Endothelial cell of umbilical vein (primary cell): ENCODE data around the gene PRXL2A. TPM values are rescaled to one million over a fixed set of nuclear protein-coding genes. Genes with fewer than 3 reads are reported as not detected.

Experiments
- BruUV-seq: library from RNA; stranded (reverse); fragments of 400-500 nt; replicated peaks from 2 replicates; lab custom pipeline; 2021; lab: Mats Ljungman, UMichigan
- CTCF ChIA-PET: fragments of 300-600, 350-600 bp; sonication (Branson Sonifier 250); formaldehyde crosslinking; loops from one replicate; lab custom pipeline; 2021; ENCODE audit warnings: antibody characterized with exemption, inconsistent platforms; lab: Charles Lee
- POLR2A ChIA-PET: fragments of 300-600, 350-600 bp; sonication (Branson Sonifier 250); formaldehyde crosslinking; loops from one replicate; lab custom pipeline; 2021; ENCODE audit warnings: antibody characterized with exemption, inconsistent platforms; lab: Charles Lee
- DNase-seq: peaks from one replicate; pipeline ENCODE4 v3.0.0-alpha.2; 2011; ENCODE audit warnings: low read depth, low spot score
- FAIRE-seq: peaks from 2 replicates; lab custom pipeline; 2011; peaks lifted over from hg19 to GRCh38; lab: Jason Lieb, UNC
- H2AFZ ChIP-seq: 2 replicates; pipeline ENCODE4 v1.6.0; 2012; ENCODE audit warnings: low read depth, low read length, control low read depth, inconsistent platforms
- H3K27ac ChIP-seq: 2 replicates; pipeline ENCODE4 v1.5.1; 2011; ENCODE audit warnings: low read depth, mild to moderate bottlenecking, control low read depth, low read length, moderate library complexity; ENCODE audit not compliant: insufficient read depth
- H3K27me3 ChIP-seq, 2 experiments: 2 replicates each; pipeline versions ENCODE4 v1.6.0 to v1.6.1; 2011; ENCODE audit warnings: low read length in 2 of 2, mixed read lengths in 1 of 2; ENCODE audit not compliant: control insufficient read depth in 2 of 2, insufficient read depth in 2 of 2
- H3K36me3 ChIP-seq, 2 experiments: 2 replicates in 1 of 2; 3 replicates in 1 of 2; pipeline ENCODE4 v1.5.1; 2011; ENCODE audit warnings: low read length in 2 of 2, mild to moderate bottlenecking in 1 of 2, moderate library complexity in 1 of 2; ENCODE audit not compliant: control insufficient read depth in 2 of 2, insufficient read depth in 2 of 2; ENCODE audit errors: extremely low read depth in 1 of 2
- H3K4me1 ChIP-seq: 3 replicates; pipeline ENCODE4 v1.5.1; 2011; ENCODE audit warnings: mild to moderate bottlenecking, low read length; ENCODE audit not compliant: control insufficient read depth, insufficient read depth; ENCODE audit errors: extremely low read depth
- H3K4me2 ChIP-seq: 2 replicates; pipeline ENCODE4 v1.6.1; 2011; ENCODE audit warnings: low read length, control low read depth, mixed read lengths; ENCODE audit not compliant: insufficient read depth
- H3K4me3 ChIP-seq, 3 experiments: fragments of 200-600 bp in 1 of 3; sonication (generic), shearing (Covaris generic) in 1 of 3; replicated peaks in 1 of 3; 2 replicates each; pipeline ENCODE4 v1.5.1; 2011 to 2016; ENCODE audit warnings: control low read depth in 3 of 3, low read length in 3 of 3, mild to moderate bottlenecking in 2 of 3, inconsistent platforms in 1 of 3, low read depth in 1 of 3, moderate library complexity in 1 of 3; ENCODE audit not compliant: insufficient read depth in 1 of 3
- H3K79me2 ChIP-seq: 2 replicates; pipeline ENCODE4 v1.6.0; 2012; ENCODE audit warnings: low read length, inconsistent platforms; ENCODE audit not compliant: control insufficient read depth, insufficient read depth
- H3K9ac ChIP-seq: replicated peaks from 2 replicates; pipeline ENCODE3; 2011; ENCODE audit warnings: low read length, control low read depth; ENCODE audit not compliant: insufficient read depth; ENCODE audit errors: extremely low read depth
- H3K9me1 ChIP-seq: replicated peaks from 3 replicates; pipeline ENCODE4 v1.6.0; 2011; ENCODE audit warnings: mild to moderate bottlenecking, low read length; ENCODE audit not compliant: control insufficient read depth, insufficient read depth; ENCODE audit errors: extremely low read depth
- H3K9me3 ChIP-seq: replicated peaks from 2 replicates; pipeline ENCODE4 v1.5.1; 2012; ENCODE audit warnings: low read length, inconsistent platforms; ENCODE audit not compliant: control insufficient read depth, insufficient read depth
- H4K20me1 ChIP-seq: replicated peaks from 2 replicates; pipeline ENCODE3; 2011; ENCODE audit warnings: mild to moderate bottlenecking, low read length; ENCODE audit not compliant: control insufficient read depth, insufficient read depth; ENCODE audit errors: extremely low read depth
- CTCF ChIP-seq, 2 donors: IDR thresholded peaks; 1 replicate in 1 of 2; 2 replicates in 1 of 2; pipeline ENCODE4 v1.5.1; 2011; ENCODE audit warnings: low read length in 2 of 2, mild to moderate bottlenecking in 2 of 2, moderate library complexity in 2 of 2, control low read depth in 1 of 2, inconsistent platforms in 1 of 2, low read depth in 1 of 2; ENCODE audit not compliant: insufficient read depth in 1 of 2; ENCODE audit errors: extremely low read depth in 1 of 2
- EZH2 ChIP-seq: IDR thresholded peaks from 2 replicates; pipeline ENCODE4 v1.6.1; 2012; ENCODE audit warnings: borderline replicate concordance, low read depth, mild to moderate bottlenecking, moderate library complexity, low read length, inconsistent platforms; ENCODE audit not compliant: severe bottlenecking
- FOS ChIP-seq: IDR thresholded peaks from 2 replicates; pipeline ENCODE4 v1.6.1; 2011; ENCODE audit warnings: mild to moderate bottlenecking, low read length, moderate library complexity, borderline replicate concordance; ENCODE audit not compliant: insufficient read depth
- GATA2 ChIP-seq: IDR thresholded peaks from 2 replicates; pipeline ENCODE4 v1.7.0; 2011; ENCODE audit warnings: low read depth, mild to moderate bottlenecking, moderate library complexity, mixed read lengths, low read length; ENCODE audit not compliant: insufficient read length, insufficient read depth
- JUN ChIP-seq: IDR thresholded peaks from 2 replicates; pipeline ENCODE4 v1.6.1; 2011; ENCODE audit warnings: borderline replicate concordance, low read depth; ENCODE audit not compliant: insufficient read length, insufficient read depth
- MAX ChIP-seq: IDR thresholded peaks from 2 replicates; pipeline ENCODE4 v1.6.1; 2011; ENCODE audit not compliant: insufficient read depth, insufficient read length
- MYC ChIP-seq: IDR thresholded peaks from one replicate; pipeline ENCODE4 v1.6.1; 2011; ENCODE audit warnings: mild to moderate bottlenecking, low read depth, low read length
- POLR2A ChIP-seq: IDR thresholded peaks from 2 replicates; pipeline ENCODE4 v1.6.1; 2012; ENCODE audit warnings: low read depth, mild to moderate bottlenecking, control low read depth, low read length
- POLR2AphosphoS5 ChIP-seq: IDR thresholded peaks from 2 replicates; pipeline ENCODE4 v1.6.1; 2012; ENCODE audit warnings: low read depth, mild to moderate bottlenecking, control low read depth, low read length, moderate library complexity; ENCODE audit not compliant: insufficient read depth
- dilution Hi-C: fragments of 300-500 bp; cut with MboI; formaldehyde crosslinking; loops from one replicate; pipeline ENCODE4 v1.15.0; 2019; ENCODE audit warnings: low sequenced_read_pairs; ENCODE audit not compliant: extremely low pct_ligation_motif_present
- intact Hi-C: fragments of 100-400 bp; cut with micrococcal nuclease; formaldehyde crosslinking; loops from one replicate; pipeline ENCODE4 v1.10.0; 2022
- polyA plus RNA-seq, 4 experiments: library from polyadenylated mRNA; depleted of rRNA in 3 of 4; stranded (reverse) in 3 of 4; unstranded in 1 of 4; fragments of >200 nt; gene quantifications; 2 replicates each; pipeline versions ENCODE4 v1.2.1 to v1.2.3, GENCODE V29; 2011 to 2012; ENCODE audit warnings: missing spikeins in 1 of 4
- total RNA-seq: library from RNA; stranded (reverse); gene quantifications from 2 replicates; pipeline ENCODE4 v1.2.3, GENCODE V29; 2021

Gene PRXL2A
- total and polyA plus RNA-seq, 2 donors (not counting 3 experiments of a cell fraction or from before 2014, with no cell fraction given), result 113 to 321 TPM

DNA sequence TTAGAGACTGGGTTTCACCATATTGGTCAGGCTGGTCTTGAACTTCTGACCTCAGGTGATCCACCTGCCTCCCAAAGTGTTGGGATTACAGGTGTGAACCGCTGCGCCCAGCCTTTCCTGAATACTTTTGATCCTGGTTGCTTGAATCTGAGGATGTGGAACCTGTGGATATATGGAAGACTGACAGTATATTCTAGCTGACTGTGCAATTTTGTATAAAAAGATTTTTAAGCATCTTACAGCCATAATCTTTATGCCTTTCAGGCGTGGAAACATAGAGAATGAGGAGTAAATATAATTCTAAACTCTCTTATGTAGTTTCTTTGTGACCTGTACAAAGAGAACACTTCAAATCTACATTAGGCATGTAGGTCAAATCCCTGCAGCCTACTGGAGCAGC, 61.9 kb downstream of the PRXL2A start:
- Histone ChIP-seq H3K27me3 (no peaks in the 10 kb centered on the region), H3K9ac (no peak overlapping the region), H3K9me3 (no peaks in the 10 kb centered on the region), H3K79me2 (peaks cover 100% of the 10 kb centered on the region), H3K27ac (no peak overlapping the region), H3K9me1 (no peaks in the 10 kb centered on the region), H4K20me1 (peaks cover 2% of the 10 kb centered on the region), H3K36me3 (peaks cover 9 to 19% of the 10 kb centered on the region in 2 experiments), H3K4me1 (peaks cover 94% of the 10 kb centered on the region), H2AFZ (no peak overlapping the region), H3K4me2 (no peak overlapping the region), H3K4me3 (no peak overlapping the region)
- BruUV-seq, result no TSS peak
- intact Hi-C loops, result no loop called here
- dilution Hi-C loops, result no loop called here
- FAIRE-seq (no peak), DNase-seq (no peak)
- no peak for TF ChIP-seq GATA2
- no peak for TF ChIP-seq MYC
- TF ChIP-seq POLR2AphosphoS5, result no peak
- no peak for TF ChIP-seq EZH2
- TF ChIP-seq CTCF (IDR thresholded peaks at IDR 0.05; ENCODE audit: extremely low read depth in 1 of 2, insufficient read depth in 1 of 2, low read depth in 1 of 2, low read length in 2 of 2), result no peak
- no peak for TF ChIP-seq POLR2A
- no peak for TF ChIP-seq FOS
- no peak for TF ChIP-seq JUN
- no peak for TF ChIP-seq MAX
- CTCF ChIA-PET, result interaction anchor here (1.8 to 37.4 kb wide), 3 partner anchors 9 to 36 kb away, joined by 5 to 1118 read pairs (median 8); no protein-coding TSS in a partner anchor
- POLR2A ChIA-PET, result no interaction called here
